Measurements from ENCODE around the gene TMA16.

DNA sequence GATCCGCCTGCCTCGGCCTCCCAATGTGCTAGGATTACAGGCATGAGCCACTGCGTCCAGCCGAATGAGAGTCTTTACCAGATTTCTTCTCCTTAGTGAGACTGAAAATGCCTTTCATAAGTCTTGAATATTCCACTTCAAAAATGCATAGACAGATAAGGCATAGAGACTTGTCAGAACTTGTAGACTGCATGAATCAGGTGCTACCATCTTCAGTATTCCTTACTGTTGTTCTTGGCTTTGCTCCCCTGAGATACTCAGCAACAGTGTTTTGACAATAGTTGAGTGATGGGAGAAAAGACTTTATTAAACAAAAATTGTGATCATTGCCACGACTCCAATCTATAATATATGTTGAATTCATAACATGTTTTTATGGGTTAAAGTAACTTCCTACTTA, 31.9 kb upstream of the TMA16 start:
- TF ChIP-seq, protein P1, sequence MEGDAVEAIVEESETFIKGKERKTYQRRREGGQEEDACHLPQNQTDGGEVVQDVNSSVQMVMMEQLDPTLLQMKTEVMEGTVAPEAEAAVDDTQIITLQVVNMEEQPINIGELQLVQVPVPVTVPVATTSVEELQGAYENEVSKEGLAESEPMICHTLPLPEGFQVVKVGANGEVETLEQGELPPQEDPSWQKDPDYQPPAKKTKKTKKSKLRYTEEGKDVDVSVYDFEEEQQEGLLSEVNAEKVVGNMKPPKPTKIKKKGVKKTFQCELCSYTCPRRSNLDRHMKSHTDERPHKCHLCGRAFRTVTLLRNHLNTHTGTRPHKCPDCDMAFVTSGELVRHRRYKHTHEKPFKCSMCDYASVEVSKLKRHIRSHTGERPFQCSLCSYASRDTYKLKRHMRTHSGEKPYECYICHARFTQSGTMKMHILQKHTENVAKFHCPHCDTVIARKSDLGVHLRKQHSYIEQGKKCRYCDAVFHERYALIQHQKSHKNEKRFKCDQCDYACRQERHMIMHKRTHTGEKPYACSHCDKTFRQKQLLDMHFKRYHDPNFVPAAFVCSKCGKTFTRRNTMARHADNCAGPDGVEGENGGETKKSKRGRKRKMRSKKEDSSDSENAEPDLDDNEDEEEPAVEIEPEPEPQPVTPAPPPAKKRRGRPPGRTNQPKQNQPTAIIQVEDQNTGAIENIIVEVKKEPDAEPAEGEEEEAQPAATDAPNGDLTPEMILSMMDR (conservative IDR thresholded peaks at IDR 0.05; ENCODE audit: low read depth, low read length) = no peak
- no peak for TF ChIP-seq EZH2 (IDR thresholded peaks at IDR 0.05; ENCODE audit: low read length, unreplicated experiment)
- TF ChIP-seq EZH2phosphoT487 (IDR thresholded peaks at IDR 0.05; ENCODE audit: borderline replicate concordance, low read length) = no peak

All from PC-3 (cell line).